Mucosa of descending colon (tissue), 3 donors: ENCODE measurements around the gene CDC42EP5. TPM values are rescaled to one million over a fixed set of nuclear protein-coding genes. Genes with fewer than 3 reads are reported as not detected.

Experiments
- ATAC-seq: fragments of 200-7000 bp; cut with Tn5 transposase; one replicate; pipeline ENCODE4 v1.9.1; 2020; ENCODE audit warnings: mild to moderate bottlenecking, moderate library complexity
- DNase-seq, 3 donors: peaks; one replicate each; pipeline ENCODE4 v3.0.0-alpha.2; 2020
- H3K36me3 ChIP-seq: fragments of 200-600 bp; one replicate; pipeline ENCODE4 v1.8.0; 2021; ENCODE audit warnings: low read depth, mild to moderate bottlenecking
- H3K4me1 ChIP-seq: fragments of 200-600 bp; one replicate; pipeline ENCODE4 v1.8.0; 2021; ENCODE audit warnings: low read depth, mild to moderate bottlenecking
- H3K4me3 ChIP-seq: fragments of 200-600 bp; one replicate; pipeline ENCODE4 v1.8.0; 2021; ENCODE audit warnings: mild to moderate bottlenecking
- H3K9me3 ChIP-seq: fragments of 200-600 bp; one replicate; pipeline ENCODE4 v1.8.0; 2021; ENCODE audit warnings: mild to moderate bottlenecking
- CTCF ChIP-seq: fragments of 200-600 bp; IDR thresholded peaks from one replicate; pipeline ENCODE4 v1.8.0; 2022; ENCODE audit warnings: antibody characterized with exemption, mild to moderate bottlenecking
- intact Hi-C, 2 donors: fragments of 100-400 bp; cut with DNase I in 1 of 2; cut with micrococcal nuclease in 1 of 2; formaldehyde crosslinking; loops; one replicate each; pipeline versions ENCODE4 v1.11.0 to v1.11.1; 2022; cut with DNase I, micrococcal nuclease
- total RNA-seq, 3 donors: library from RNA; stranded (reverse); fragmentation: NEBNext Ultra II Directional in 2 of 3; extraction: Animal tissue kit (Norgen Biotek cat#: 25700) in 2 of 3; gene quantifications; one replicate each; pipeline versions ENCODE4 v1.2.1 to v1.2.4, GENCODE V29; 2021 to 2023
- donor health status: DM: no; HTN: no; CAD: no; lungs with moderate emphysema.
- donor health status: DM: no; HTN: no; CAD: no.
- donor health status: DM: no; HTN: yes; CAD: no.

Gene CDC42EP5
- total RNA-seq, 3 donors from 2014 or later, result 130 to 446 (median 319) TPM

- intact Hi-C loops, result no loop called here
- Histone ChIP-seq H3K9me3 (no peaks in the 10 kb centered on the region), H3K4me1 (peaks cover 16% of the 10 kb centered on the region), H3K4me3 (no peak overlapping the region), H3K36me3 (peaks cover 31% of the 10 kb centered on the region)
- DNase-seq (peak in 2 of 3 donors; percentile 25 to 48), ATAC-seq (no peak)
- TF ChIP-seq CTCF, result no peak
Measured at GRCh38 chr19:54453921-54454780, 18.9 kb downstream of the CDC42EP5 start.

GRCh38 chr19:54452626-54453025 lies 20.5 kb downstream of the CDC42EP5 start:
- intact Hi-C loops, result no loop called here
- peaks cover 17% of the 10 kb centered on the region for H3K4me1 ChIP-seq
- no peaks in the 10 kb centered on the region for H3K9me3 ChIP-seq
- DNase-seq (peak in 2 of 3 donors; percentile 39), ATAC-seq (no peak)
- no peak overlapping the region for H3K4me3 ChIP-seq
- peaks cover 27% of the 10 kb centered on the region for H3K36me3 ChIP-seq
- TF ChIP-seq CTCF, result no peak

- H3K4me3 ChIP-seq, result no peak overlapping the region
- intact Hi-C loops, result no loop called here
- ATAC-seq (no peak), DNase-seq (peak in 2 of 3 donors; percentile 24 to 53)
- peaks cover 23% of the 10 kb centered on the region for H3K36me3 ChIP-seq
- no peaks in the 10 kb centered on the region for H3K9me3 ChIP-seq
- H3K4me1 ChIP-seq, result peaks cover 23% of the 10 kb centered on the region
- no peak for TF ChIP-seq CTCF
Measured at GRCh38 chr19:54451997-54452396, 21.1 kb downstream of the CDC42EP5 start.

- H3K4me1 ChIP-seq, result peaks cover 24% of the 10 kb centered on the region
- DNase-seq (peak in 2 of 3 donors; percentile 26 to 55), ATAC-seq (no peak)
- intact Hi-C loops, result no loop called here
- peaks cover 18% of the 10 kb centered on the region for H3K36me3 ChIP-seq
- H3K9me3 ChIP-seq, result no peaks in the 10 kb centered on the region
- no peak for TF ChIP-seq CTCF
- no peak overlapping the region for H3K4me3 ChIP-seq
Measured at GRCh38 chr19:54451331-54451871, 21.7 kb downstream of the CDC42EP5 start.

GRCh38 chr19:54449701-54450069 lies 23.4 kb downstream of the CDC42EP5 start:
- Histone ChIP-seq H3K4me1 (peaks cover 28% of the 10 kb centered on the region), H3K36me3 (peaks cover 5% of the 10 kb centered on the region), H3K9me3 (no peaks in the 10 kb centered on the region), H3K4me3 (peak overlapping the region; percentile 79)
- DNase-seq (no peak), ATAC-seq (peak; percentile 1)
- intact Hi-C loops, result no loop called here
- TF ChIP-seq CTCF, result no peak
